HG03135 (cell line): ENCODE measurements around the gene SEPTIN11.
A peak's percentile ranks its signal among the peaks of the same experiment; 100 is the strongest.
"Not testable (repeated sequence)": the region's sequence is repeated elsewhere in the genome, so short reads cannot be mapped to it uniquely, and the experiment has no call there.

Source experiments
- ATAC-seq: cut with Tn5 transposase; IDR thresholded peaks from one replicate; pipeline ENCODE4 v1.9.1; 2021; ENCODE audit warnings: mild to moderate bottlenecking, moderate library complexity; ENCODE audit not compliant: unreplicated experiment

Gene SEPTIN11

GRCh38 chr4:76951672-76952010, 2.1 kb downstream of the SEPTIN11 start:
- no peak for ATAC-seq

GRCh38 chr4:76952071-76952470, 2.5 kb downstream of the SEPTIN11 start:
- no peak for ATAC-seq

- no peak for ATAC-seq
Observed at GRCh38 chr4:76952656-76953582, 3.4 kb downstream of the SEPTIN11 start.

- ATAC-seq = no peak
Observed at GRCh38 chr4:76953956-76954355, 4.4 kb downstream of the SEPTIN11 start.

GRCh38 chr4:76954489-76954888, 4.9 kb downstream of the SEPTIN11 start:
- no peak for ATAC-seq

DNA sequence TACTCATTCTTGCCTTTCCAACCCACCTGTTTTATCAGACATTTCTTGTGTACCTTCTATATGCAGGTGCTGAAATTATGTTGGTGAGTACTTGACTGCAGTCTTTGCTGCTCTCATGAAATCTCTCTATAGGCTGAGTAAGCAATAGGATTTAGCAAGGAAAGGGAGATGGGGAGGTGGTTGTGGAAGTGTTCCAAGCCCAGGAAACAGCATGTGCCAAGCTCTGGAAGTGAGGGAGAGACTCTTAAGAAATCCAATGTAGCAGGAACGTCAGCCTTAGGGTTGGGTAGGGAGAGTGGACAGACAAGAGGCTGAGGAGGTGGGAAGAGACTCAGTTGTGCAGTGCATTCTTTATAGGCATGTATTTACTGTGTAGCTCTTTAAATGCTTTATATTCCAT, 5.6 kb downstream of the SEPTIN11 start:
- ATAC-seq = no peak

GRCh38 chr4:76957004-76957738, 7.6 kb downstream of the SEPTIN11 start:
- no peak for ATAC-seq

DNA sequence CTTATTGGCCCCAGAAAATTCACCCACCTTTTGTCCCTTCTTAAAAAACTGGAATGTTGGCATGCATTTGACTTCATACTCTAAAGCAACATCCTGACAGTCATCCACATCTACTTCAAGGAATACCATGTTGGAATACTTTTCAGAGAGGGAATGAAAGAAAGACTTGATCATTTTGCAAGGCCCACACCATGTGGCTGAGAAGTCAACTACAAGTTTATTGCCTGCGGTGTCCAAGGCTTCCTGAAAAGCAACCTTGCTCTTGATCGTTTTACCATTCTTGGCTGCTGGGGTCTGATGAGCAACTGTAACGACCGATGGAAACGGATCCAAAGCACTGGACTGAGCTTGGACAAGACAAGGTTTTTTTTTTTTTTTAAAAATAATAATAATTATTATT, 9.3 kb downstream of the SEPTIN11 start:
- no peak for ATAC-seq

GRCh38 chr4:76960014-76960413, 10.5 kb downstream of the SEPTIN11 start:
- peak; percentile 77 for ATAC-seq

GRCh38 chr4:76962406-76963130, 13.0 kb downstream of the SEPTIN11 start:
- no peak for ATAC-seq

GRCh38 chr4:76963131-76963750, 13.7 kb downstream of the SEPTIN11 start:
- no peak for ATAC-seq

GRCh38 chr4:76963927-76964326, 14.4 kb downstream of the SEPTIN11 start:
- ATAC-seq = not testable (repeated sequence)

GRCh38 chr4:76964769-76965168, 15.2 kb downstream of the SEPTIN11 start:
- ATAC-seq = no peak

DNA sequence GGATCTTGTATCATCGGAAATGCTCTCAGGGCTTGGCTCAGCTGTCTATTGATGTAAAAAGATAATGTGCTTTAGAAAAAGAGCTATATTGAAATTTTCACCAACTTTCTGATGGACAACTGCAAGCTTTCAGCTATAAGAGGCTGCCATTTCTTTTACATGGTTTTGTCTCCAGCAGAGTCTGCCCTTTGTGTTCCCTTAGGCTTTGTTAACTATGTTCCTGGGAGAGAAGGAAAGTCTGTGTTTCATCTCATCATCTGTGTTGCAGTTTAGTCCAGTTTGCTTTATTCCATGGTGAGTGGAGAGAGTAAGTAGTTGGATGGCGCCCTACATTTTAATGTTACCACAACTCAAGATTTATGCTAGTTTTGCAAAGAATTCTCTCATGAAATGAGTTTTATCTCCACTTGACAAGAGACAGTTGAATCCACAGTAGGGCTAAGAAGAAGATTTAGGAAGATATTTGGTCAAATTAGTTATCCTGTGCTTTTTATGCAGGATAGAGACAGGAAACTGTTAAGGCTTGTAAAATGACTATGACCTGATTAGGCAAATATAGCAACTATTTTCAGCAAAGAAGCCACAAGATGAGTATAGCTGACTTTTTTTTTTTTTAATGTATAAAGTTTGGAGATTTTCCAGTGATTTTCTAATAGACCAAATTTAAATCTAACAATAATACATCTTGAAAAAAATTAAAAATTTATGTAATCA, 16.5 kb downstream of the SEPTIN11 start:
- no peak for ATAC-seq

DNA sequence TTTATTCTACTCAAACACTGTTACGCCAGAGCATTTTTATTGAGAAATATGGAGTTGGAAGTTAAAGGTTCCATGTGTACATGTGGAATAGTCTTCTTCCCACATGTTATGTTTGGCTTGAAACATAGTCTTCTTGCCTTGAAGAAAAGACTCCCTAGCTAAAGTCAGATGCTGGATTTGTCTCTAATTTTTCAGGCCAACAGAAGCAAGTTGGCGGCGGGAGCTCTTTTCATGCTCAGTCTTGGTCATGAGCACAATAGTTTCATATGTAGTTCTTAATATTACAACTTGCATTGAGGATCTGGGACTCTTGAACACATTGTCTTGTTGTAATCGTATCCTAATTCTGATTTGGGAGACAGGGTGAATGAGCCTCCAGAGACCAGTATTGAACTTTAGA, 19.4 kb downstream of the SEPTIN11 start:
- no peak for ATAC-seq

- no peak for ATAC-seq
Observed at GRCh38 chr4:76969495-76969894, 19.9 kb downstream of the SEPTIN11 start.

GRCh38 chr4:76969941-76970529, 20.5 kb downstream of the SEPTIN11 start:
- ATAC-seq = no peak

GRCh38 chr4:76972306-76972705, 22.8 kb downstream of the SEPTIN11 start:
- no peak for ATAC-seq

DNA sequence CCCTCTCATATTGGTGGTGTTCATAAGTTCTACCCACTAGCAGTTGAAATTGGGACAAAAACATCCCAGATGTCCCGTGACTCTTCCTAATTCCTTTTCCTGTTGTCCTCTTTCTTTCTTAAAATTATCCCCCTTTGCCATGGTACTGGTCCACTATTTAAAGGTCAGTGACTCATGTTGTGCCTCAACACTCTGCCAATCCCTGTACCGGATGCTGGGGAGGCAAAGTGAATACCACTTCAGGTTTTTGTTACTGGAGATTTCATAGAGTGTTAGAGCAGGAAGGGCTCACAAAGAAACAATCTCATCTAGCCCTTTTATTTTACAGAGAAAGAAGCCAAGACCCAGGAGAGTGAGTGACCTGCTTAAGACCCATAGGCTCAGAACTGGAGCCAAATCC, 24.6 kb downstream of the SEPTIN11 start:
- ATAC-seq = no peak

DNA sequence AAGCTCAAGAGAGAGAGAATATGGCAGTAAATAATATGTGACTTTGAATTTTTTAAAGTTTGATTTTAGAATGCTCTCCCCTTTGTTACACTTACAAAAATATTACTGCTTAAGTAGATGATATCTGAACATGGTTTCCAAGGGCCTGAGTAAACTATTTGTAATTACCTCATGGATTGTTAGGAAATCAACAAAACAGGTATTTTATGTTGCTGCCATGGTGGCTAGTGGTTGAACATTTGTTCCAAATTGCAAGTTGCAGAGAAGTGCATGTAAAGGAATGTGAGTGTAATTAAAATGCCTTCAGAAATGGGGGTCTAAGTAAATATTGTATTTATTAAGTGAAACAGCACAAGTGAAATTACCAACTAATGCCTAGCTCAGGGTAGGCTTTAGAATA, 27.6 kb downstream of the SEPTIN11 start:
- no peak for ATAC-seq
